Stimulated activated CD8-positive, alpha-beta memory T cell treated with anti-CD3 and anti-CD28 coated beads, Interleukin-7, amount 100 ng/mL, for 1 hour (primary cell): ENCODE data around the gene GSTO1.

Source experiments
- DNase-seq, 2 donors: peaks; one replicate each; pipeline ENCODE4 v3.0.0-alpha.2; 2020; ENCODE audit warnings: low read depth in 2 of 2

The GSTO1 gene

GRCh38 chr10:104303594-104304355, 49.1 kb downstream of the GSTO1 start:
- no peak for DNase-seq

GRCh38 chr10:104304356-104304745, 49.7 kb downstream of the GSTO1 start:
- DNase-seq = no peak

GRCh38 chr10:104304927-104305326, 50.2 kb downstream of the GSTO1 start:
- no peak for DNase-seq

- DNase-seq = no peak
Observed at GRCh38 chr10:104306897-104307296, 52.2 kb downstream of the GSTO1 start.

- DNase-seq = no peak
Observed at GRCh38 chr10:104307576-104308438, 53.1 kb downstream of the GSTO1 start.

GRCh38 chr10:104308439-104308903, 53.8 kb downstream of the GSTO1 start:
- no peak for DNase-seq

GRCh38 chr10:104309980-104310978, 55.6 kb downstream of the GSTO1 start:
- no peak for DNase-seq

- DNase-seq = no peak
Observed at GRCh38 chr10:104311184-104311720, 56.6 kb downstream of the GSTO1 start.

GRCh38 chr10:104314591-104315485, 60.1 kb downstream of the GSTO1 start:
- no peak for DNase-seq

- no peak for DNase-seq
Observed at GRCh38 chr10:104315486-104315921, 60.8 kb downstream of the GSTO1 start.

- DNase-seq = no peak
Observed at GRCh38 chr10:104316321-104317099, 61.8 kb downstream of the GSTO1 start.
